HepG2 (cell line): ENCODE results near the gene DNAJC11. TPM values are rescaled to one million over a fixed set of nuclear protein-coding genes. Genes with fewer than 3 reads are reported as not detected.

Experiments used
- ATRX ChIP-seq: sonication (generic); formaldehyde crosslinking; IDR thresholded peaks from 2 replicates; pipeline ENCODE4 v1.4.0; 2020; ENCODE audit warnings: missing genetic modification reagents, borderline replicate concordance
- BRD4 ChIP-seq: sonication (generic); formaldehyde crosslinking; IDR thresholded peaks from 2 replicates; pipeline ENCODE4 v1.4.0; 2020; ENCODE audit warnings: missing genetic modification reagents
- GFI1 ChIP-seq: sonication (generic); formaldehyde crosslinking; IDR thresholded peaks from 2 replicates; pipeline ENCODE4 v1.5.0; 2020; ENCODE audit warnings: missing genetic modification reagents, mild to moderate bottlenecking, borderline replicate concordance
- KDM6A ChIP-seq: IDR thresholded peaks from 2 replicates; pipeline ENCODE4 v1.6.1; 2016; ENCODE audit warnings: low read depth
- KLF16 ChIP-seq, 2 experiments: sonication (generic) in 1 of 2; formaldehyde crosslinking in 1 of 2; IDR thresholded peaks; 2 replicates each; pipeline versions ENCODE4 v1.6.1 to v1.8.0; 2016 to 2023; ENCODE audit warnings: missing genetic modification reagents in 2 of 2, missing compliant biosample characterization in 1 of 2
- PHF5A ChIP-seq: IDR thresholded peaks from one replicate; pipeline ENCODE4 v1.6.1; 2018; ENCODE audit warnings: low read depth, missing genetic modification reagents; ENCODE audit not compliant: unreplicated experiment
- PLRG1 ChIP-seq: fragments of 450-650 bp; conservative IDR thresholded peaks from 2 replicates; pipeline ENCODE4 v1.6.1; 2016
- RBFOX2 ChIP-seq: fragments of 200-400 bp; formaldehyde crosslinking; IDR thresholded peaks from 2 replicates; pipeline ENCODE4 v1.6.1; 2017; ENCODE audit warnings: low read depth, mild to moderate bottlenecking, low read length
- RNF2 ChIP-seq: fragments of 450-650 bp; conservative IDR thresholded peaks from 2 replicates; pipeline ENCODE4 v1.6.1; 2016; ENCODE audit warnings: low read depth
- RXRB ChIP-seq: IDR thresholded peaks from 2 replicates; pipeline ENCODE4 v1.6.1; 2016; ENCODE audit warnings: borderline replicate concordance, missing genetic modification reagents, missing compliant biosample characterization
- ZBTB7B ChIP-seq: sonication (generic); formaldehyde crosslinking; IDR thresholded peaks from 2 replicates; pipeline ENCODE4 v1.4.0; 2020; ENCODE audit warnings: missing genetic modification reagents
- ZFYVE20 ChIP-seq: sonication (generic); formaldehyde crosslinking; IDR thresholded peaks from 2 replicates; pipeline ENCODE4 v1.8.0; 2023; ENCODE audit warnings: low read depth, mild to moderate bottlenecking, moderate library complexity, missing genetic modification reagents, borderline replicate concordance
- ZMAT3 ChIP-seq: sonication (generic); formaldehyde crosslinking; conservative IDR thresholded peaks from 2 replicates; pipeline ENCODE4 v1.7.0; 2021; ENCODE audit warnings: missing genetic modification reagents
- ZNF30 ChIP-seq: sonication (generic); formaldehyde crosslinking; IDR thresholded peaks from 2 replicates; pipeline ENCODE4 v1.5.0; 2020; ENCODE audit warnings: mild to moderate bottlenecking, missing genetic modification reagents
- ZNF34 ChIP-seq: sonication (generic); formaldehyde crosslinking; IDR thresholded peaks from 2 replicates; pipeline ENCODE4 v1.4.0; 2020; ENCODE audit warnings: mild to moderate bottlenecking, missing genetic modification reagents, borderline replicate concordance
- polyA plus RNA-seq, 8 experiments: library from polyadenylated mRNA; depleted of rRNA in 3 of 8; stranded (reverse) in 7 of 8; unstranded in 1 of 8; fragments of >200 nt; fragmentation: Illumina TruSeq in 4 of 8; extraction: Trizol in 4 of 8; gene quantifications; 2 replicates each; pipeline versions ENCODE4 v1.2.1 to v1.2.3, GENCODE V29; 2011 to 2016; ENCODE audit warnings: low read depth in 4 of 8, missing spikeins in 1 of 8, mixed read lengths in 1 of 8; ENCODE audit not compliant: insufficient read depth in 1 of 8
- total RNA-seq, 5 experiments: library from RNA; depleted of rRNA; stranded (reverse); fragments of >200 nt; fragmentation: Illumina TruSeq; extraction: Trizol; gene quantifications; 2 replicates each; pipeline ENCODE4 v1.2.3, GENCODE V29; 2016; ENCODE audit warnings: low read depth in 1 of 5
- TF ChIP-seq, protein P1 (sequence below), 2 experiments: fragments of 450-650 bp in 1 of 2; sonication (generic) in 1 of 2; formaldehyde crosslinking in 1 of 2; IDR thresholded peaks; 2 replicates each; pipeline versions ENCODE4 v1.6.1 to v1.8.0; 2016 to 2022; ENCODE audit warnings: antibody characterized with exemption in 1 of 2, mild to moderate bottlenecking in 1 of 2, missing genetic modification reagents in 1 of 2
- TF ChIP-seq, protein P2 (sequence below): sonication (generic); formaldehyde crosslinking; IDR thresholded peaks from 2 replicates; pipeline ENCODE4 v1.8.0; 2022; ENCODE audit warnings: mild to moderate bottlenecking, missing genetic modification reagents, moderate library complexity
- TF ChIP-seq, protein P3 (sequence below): sonication (generic); formaldehyde crosslinking; IDR thresholded peaks from 2 replicates; pipeline ENCODE4 v1.8.0; 2023; ENCODE audit warnings: mild to moderate bottlenecking, missing genetic modification reagents
- TF ChIP-seq, protein P4 (sequence below): sonication (generic); formaldehyde crosslinking; IDR thresholded peaks from 2 replicates; pipeline ENCODE4 v1.4.0; 2020; ENCODE audit warnings: missing genetic modification reagents

Gene DNAJC11
- total and polyA plus RNA-seq, 2 of the 13 experiments (the other 11 are each of a cell fraction or from before 2014, with no cell fraction given) = 25.1 to 47.6 TPM

DNA sequence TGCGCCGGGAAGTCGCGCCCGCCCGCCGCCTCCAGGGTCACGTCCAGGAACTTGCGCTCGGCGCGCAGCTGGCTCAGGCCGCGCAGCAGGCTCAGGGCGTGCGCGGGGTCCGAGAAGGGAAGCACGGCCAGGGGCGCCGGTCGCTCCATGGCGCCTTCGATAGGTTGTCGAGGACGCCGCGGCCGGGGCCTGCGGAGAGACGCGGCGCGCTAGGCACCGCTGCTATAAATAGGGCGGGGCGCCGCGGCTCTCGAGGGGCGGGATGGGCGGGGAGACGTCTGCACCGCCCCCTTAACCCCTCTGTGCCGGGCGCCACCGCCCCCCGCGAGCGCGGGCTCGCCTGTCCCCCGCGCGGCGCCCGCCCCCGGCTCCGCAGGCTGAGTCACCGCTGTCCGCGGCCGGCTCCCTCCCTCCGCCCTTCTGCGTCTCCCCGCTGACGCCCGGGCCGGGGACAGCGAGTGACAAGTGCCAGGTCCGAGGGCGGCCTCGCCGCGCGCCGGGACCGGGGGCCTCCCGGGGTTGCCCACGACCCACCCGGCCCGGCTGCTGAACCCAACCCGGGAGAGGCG lies 98.9 kb downstream of the DNAJC11 start, which contains the start of gene KLHL21 (continued):
- TF ChIP-seq, protein P1, sequence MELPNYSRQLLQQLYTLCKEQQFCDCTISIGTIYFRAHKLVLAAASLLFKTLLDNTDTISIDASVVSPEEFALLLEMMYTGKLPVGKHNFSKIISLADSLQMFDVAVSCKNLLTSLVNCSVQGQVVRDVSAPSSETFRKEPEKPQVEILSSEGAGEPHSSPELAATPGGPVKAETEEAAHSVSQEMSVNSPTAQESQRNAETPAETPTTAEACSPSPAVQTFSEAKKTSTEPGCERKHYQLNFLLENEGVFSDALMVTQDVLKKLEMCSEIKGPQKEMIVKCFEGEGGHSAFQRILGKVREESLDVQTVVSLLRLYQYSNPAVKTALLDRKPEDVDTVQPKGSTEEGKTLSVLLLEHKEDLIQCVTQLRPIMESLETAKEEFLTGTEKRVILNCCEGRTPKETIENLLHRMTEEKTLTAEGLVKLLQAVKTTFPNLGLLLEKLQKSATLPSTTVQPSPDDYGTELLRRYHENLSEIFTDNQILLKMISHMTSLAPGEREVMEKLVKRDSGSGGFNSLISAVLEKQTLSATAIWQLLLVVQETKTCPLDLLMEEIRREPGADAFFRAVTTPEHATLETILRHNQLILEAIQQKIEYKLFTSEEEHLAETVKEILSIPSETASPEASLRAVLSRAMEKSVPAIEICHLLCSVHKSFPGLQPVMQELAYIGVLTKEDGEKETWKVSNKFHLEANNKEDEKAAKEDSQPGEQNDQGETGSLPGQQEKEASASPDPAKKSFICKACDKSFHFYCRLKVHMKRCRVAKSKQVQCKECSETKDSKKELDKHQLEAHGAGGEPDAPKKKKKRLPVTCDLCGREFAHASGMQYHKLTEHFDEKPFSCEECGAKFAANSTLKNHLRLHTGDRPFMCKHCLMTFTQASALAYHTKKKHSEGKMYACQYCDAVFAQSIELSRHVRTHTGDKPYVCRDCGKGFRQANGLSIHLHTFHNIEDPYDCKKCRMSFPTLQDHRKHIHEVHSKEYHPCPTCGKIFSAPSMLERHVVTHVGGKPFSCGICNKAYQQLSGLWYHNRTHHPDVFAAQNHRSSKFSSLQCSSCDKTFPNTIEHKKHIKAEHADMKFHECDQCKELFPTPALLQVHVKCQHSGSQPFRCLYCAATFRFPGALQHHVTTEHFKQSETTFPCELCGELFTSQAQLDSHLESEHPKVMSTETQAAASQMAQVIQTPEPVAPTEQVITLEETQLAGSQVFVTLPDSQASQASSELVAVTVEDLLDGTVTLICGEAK (IDR thresholded peaks at IDR 0.05) = no peak
- TF ChIP-seq, protein P1 (CRISPR knock-in tag; IDR thresholded peaks at IDR 0.05) = peak; percentile 5; the same call in 1 of the 2 replicates
- TF ChIP-seq ATRX (CRISPR knock-in tag) = no peak
- TF ChIP-seq BRD4 (CRISPR knock-in tag) = peak; percentile 59; the same call in 1 of the 2 replicates
- 0 out of 2 replicates have a peak, but pooled peaks have one; percentile 48 for TF ChIP-seq GFI1 (CRISPR knock-in tag)
- TF ChIP-seq, protein P2, sequence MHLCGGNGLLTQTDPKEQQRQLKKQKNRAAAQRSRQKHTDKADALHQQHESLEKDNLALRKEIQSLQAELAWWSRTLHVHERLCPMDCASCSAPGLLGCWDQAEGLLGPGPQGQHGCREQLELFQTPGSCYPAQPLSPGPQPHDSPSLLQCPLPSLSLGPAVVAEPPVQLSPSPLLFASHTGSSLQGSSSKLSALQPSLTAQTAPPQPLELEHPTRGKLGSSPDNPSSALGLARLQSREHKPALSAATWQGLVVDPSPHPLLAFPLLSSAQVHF = no peak
- peak; percentile 11; the same call in 1 of the 2 replicates for TF ChIP-seq ZBTB7B (CRISPR knock-in tag)
- TF ChIP-seq PHF5A (CRISPR knock-in tag) = no peak
- no peak for TF ChIP-seq RNF2
- TF ChIP-seq ZNF34 (CRISPR knock-in tag) = no peak
- TF ChIP-seq KLF16 (CRISPR knock-in tag; IDR thresholded peaks at IDR 0.05) = peak in 1 of 2 experiments; percentile 8; a peak in 1 of 4 replicates
- no peak; the same call in 1 of the 2 replicates for TF ChIP-seq RXRB (CRISPR knock-in tag)
- TF ChIP-seq ZMAT3 (CRISPR knock-in tag) = peak; percentile 5; the same call in 1 of the 2 replicates
- TF ChIP-seq PLRG1 = no peak
- TF ChIP-seq, protein P3, sequence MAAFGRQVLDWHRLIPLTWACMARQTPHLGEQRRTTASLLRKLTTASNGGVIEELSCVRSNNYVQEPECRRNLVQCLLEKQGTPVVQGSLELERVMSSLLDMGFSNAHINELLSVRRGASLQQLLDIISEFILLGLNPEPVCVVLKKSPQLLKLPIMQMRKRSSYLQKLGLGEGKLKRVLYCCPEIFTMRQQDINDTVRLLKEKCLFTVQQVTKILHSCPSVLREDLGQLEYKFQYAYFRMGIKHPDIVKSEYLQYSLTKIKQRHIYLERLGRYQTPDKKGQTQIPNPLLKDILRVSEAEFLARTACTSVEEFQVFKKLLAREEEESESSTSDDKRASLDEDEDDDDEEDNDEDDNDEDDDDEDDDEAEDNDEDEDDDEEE (CRISPR knock-in tag) = peak; percentile 93
- peak; percentile 94 for TF ChIP-seq RBFOX2
- no peak for TF ChIP-seq ZNF30 (CRISPR knock-in tag)
- TF ChIP-seq, protein P4, sequence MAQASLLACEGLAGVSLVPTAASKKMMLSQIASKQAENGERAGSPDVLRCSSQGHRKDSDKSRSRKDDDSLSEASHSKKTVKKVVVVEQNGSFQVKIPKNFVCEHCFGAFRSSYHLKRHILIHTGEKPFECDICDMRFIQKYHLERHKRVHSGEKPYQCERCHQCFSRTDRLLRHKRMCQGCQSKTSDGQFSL (CRISPR knock-in tag) = no peak
- no peak for TF ChIP-seq KDM6A (CRISPR knock-in tag)
- no peak for TF ChIP-seq ZFYVE20
